Gastroesophageal sphincter (tissue), 4 donors: ENCODE data around the gene OXSR1. TPM values are rescaled to one million over a fixed set of nuclear protein-coding genes. Genes with fewer than 3 reads are reported as not detected.

Experiments
- ATAC-seq: fragments of 150-250 bp; one replicate; pipeline ENCODE4 v1.9.1; 2016; ENCODE audit warnings: mild to moderate bottlenecking, moderate library complexity
- H3K27ac ChIP-seq, 4 donors: fragments of 200-600 bp; sonication (generic) in 3 of 4; 1 replicate in 3 of 4; 2 replicates in 1 of 4; pipeline ENCODE4 v1.5.1; 2016 to 2019
- H3K27me3 ChIP-seq: fragments of 200-600 bp; sonication (generic); one replicate; pipeline ENCODE4 v1.5.1; 2019
- H3K36me3 ChIP-seq, 2 donors: fragments of 200-600 bp; sonication (generic); one replicate each; pipeline ENCODE4 v1.5.1; 2019; ENCODE audit warnings: control low read depth in 1 of 2
- H3K4me1 ChIP-seq, 3 donors: fragments of 200-600 bp; sonication (generic); 1 replicate in 2 of 3; 2 replicates in 1 of 3; pipeline ENCODE4 v1.5.1; 2016 to 2019; ENCODE audit warnings: control low read depth in 2 of 3
- H3K4me3 ChIP-seq, 2 donors: fragments of 200-600 bp; sonication (generic); one replicate each; pipeline ENCODE4 v1.5.1; 2019; ENCODE audit warnings: mild to moderate bottlenecking in 1 of 2, moderate library complexity in 1 of 2
- H3K9me3 ChIP-seq, 3 donors: fragments of 200-600 bp; sonication (generic); one replicate each; pipeline ENCODE4 v1.5.1; 2017 to 2019; ENCODE audit warnings: control low read depth in 2 of 3
- EP300 ChIP-seq: sonication (generic); formaldehyde crosslinking; IDR thresholded peaks from one replicate; pipeline ENCODE4 v1.6.1; 2017; ENCODE audit warnings: antibody characterized with exemption, mild to moderate bottlenecking
- POLR2A ChIP-seq, 2 donors: fragments of 450-650 bp; IDR thresholded peaks; one replicate each; pipeline ENCODE4 v1.6.1; 2017; ENCODE audit warnings: antibody characterized with exemption in 2 of 2, mild to moderate bottlenecking in 2 of 2, moderate library complexity in 1 of 2
- POLR2AphosphoS5 ChIP-seq: sonication (generic); formaldehyde crosslinking; IDR thresholded peaks from one replicate; pipeline ENCODE4 v1.6.1; 2017; ENCODE audit warnings: antibody characterized with exemption
- WGBS, 2 donors: methylation state at CpG; one replicate each; pipeline ENCODE4 v1.1.5; 2018; ENCODE audit warnings: low coverage in 1 of 2; 5-methylcytosine and 5-hydroxymethylcytosine counted together
- total RNA-seq, 4 donors: library from RNA; depleted of rRNA; stranded (reverse); fragments of >200 nt; gene quantifications; one replicate each; pipeline ENCODE4 v1.1.0, GENCODE V29; 2016
- TF ChIP-seq, protein P1 (sequence below), 4 experiments: fragments of 200-600 bp in 2 of 4; fragments of 450-650 bp in 2 of 4; sonication (generic) in 1 of 4; IDR thresholded peaks; one replicate each; pipeline ENCODE4 v1.5.1; 2017 to 2019; ENCODE audit warnings: antibody characterized with exemption in 4 of 4, mild to moderate bottlenecking in 2 of 4, moderate library complexity in 2 of 4

OXSR1 gene
- total RNA-seq, 4 donors from 2014 or later = 29.5 to 41.0 (median 34.3) TPM

DNA sequence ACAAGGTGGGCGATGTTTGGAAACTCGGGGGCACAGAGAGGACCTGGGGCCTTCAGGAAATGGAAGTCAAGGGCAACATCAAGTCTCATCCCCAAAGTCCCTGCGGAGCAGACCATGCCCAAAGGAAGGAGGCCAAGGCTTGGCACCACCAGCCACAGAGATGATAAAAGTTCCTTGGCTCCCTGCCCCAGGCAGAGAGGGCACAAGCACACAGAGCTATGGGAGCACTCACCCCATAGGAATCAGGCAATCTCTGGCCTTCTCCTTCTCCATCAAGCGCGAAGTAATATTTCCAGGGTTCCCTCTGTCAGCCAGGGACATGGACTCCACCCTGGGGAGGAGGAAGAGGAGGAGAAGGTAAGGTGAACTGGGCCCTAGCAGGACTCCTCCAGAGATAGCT is 36.3 kb upstream of the OXSR1 start:
- TF ChIP-seq EP300 (no peak), POLR2AphosphoS5 (no peak), POLR2A (IDR thresholded peaks at IDR 0.05) (no peak)
- TF ChIP-seq, protein P1, sequence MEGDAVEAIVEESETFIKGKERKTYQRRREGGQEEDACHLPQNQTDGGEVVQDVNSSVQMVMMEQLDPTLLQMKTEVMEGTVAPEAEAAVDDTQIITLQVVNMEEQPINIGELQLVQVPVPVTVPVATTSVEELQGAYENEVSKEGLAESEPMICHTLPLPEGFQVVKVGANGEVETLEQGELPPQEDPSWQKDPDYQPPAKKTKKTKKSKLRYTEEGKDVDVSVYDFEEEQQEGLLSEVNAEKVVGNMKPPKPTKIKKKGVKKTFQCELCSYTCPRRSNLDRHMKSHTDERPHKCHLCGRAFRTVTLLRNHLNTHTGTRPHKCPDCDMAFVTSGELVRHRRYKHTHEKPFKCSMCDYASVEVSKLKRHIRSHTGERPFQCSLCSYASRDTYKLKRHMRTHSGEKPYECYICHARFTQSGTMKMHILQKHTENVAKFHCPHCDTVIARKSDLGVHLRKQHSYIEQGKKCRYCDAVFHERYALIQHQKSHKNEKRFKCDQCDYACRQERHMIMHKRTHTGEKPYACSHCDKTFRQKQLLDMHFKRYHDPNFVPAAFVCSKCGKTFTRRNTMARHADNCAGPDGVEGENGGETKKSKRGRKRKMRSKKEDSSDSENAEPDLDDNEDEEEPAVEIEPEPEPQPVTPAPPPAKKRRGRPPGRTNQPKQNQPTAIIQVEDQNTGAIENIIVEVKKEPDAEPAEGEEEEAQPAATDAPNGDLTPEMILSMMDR (IDR thresholded peaks at IDR 0.05) = no peak
- no peaks in the 10 kb centered on the region for H3K27me3 ChIP-seq
- H3K27ac ChIP-seq = no peak overlapping the region
- H3K36me3 ChIP-seq = peaks cover 0 to 100% of the 10 kb centered on the region in 2 donors
- no peaks in the 10 kb centered on the region for H3K9me3 ChIP-seq
- peaks cover 0 to 17% (median 0%) of the 10 kb centered on the region in 3 donors for H3K4me1 ChIP-seq
- no peak overlapping the region for H3K4me3 ChIP-seq
- 100% methylated on average over 1 of the region's 5 CpGs for WGBS, 2 donors
- no peak for ATAC-seq

GRCh38 chr3:38130631-38131065 is 34.7 kb upstream of the OXSR1 start:
- Histone ChIP-seq H3K36me3 (peaks cover 0 to 98% of the 10 kb centered on the region in 2 donors), H3K4me1 (peaks cover 0 to 33% (median 11%) of the 10 kb centered on the region in 3 donors), H3K27ac (no peak overlapping the region), H3K4me3 (no peak overlapping the region), H3K9me3 (no peaks in the 10 kb centered on the region), H3K27me3 (no peaks in the 10 kb centered on the region)
- WGBS, 2 donors = 50% methylated on average over 1 of the region's 3 CpGs; no CpG with 5 or more reads in 1 of the 2 donors
- TF ChIP-seq POLR2AphosphoS5 (no peak), POLR2A (IDR thresholded peaks at IDR 0.05) (no peak), EP300 (no peak)
- TF ChIP-seq, protein P1 (IDR thresholded peaks at IDR 0.05) = no peak
- ATAC-seq = no peak

DNA sequence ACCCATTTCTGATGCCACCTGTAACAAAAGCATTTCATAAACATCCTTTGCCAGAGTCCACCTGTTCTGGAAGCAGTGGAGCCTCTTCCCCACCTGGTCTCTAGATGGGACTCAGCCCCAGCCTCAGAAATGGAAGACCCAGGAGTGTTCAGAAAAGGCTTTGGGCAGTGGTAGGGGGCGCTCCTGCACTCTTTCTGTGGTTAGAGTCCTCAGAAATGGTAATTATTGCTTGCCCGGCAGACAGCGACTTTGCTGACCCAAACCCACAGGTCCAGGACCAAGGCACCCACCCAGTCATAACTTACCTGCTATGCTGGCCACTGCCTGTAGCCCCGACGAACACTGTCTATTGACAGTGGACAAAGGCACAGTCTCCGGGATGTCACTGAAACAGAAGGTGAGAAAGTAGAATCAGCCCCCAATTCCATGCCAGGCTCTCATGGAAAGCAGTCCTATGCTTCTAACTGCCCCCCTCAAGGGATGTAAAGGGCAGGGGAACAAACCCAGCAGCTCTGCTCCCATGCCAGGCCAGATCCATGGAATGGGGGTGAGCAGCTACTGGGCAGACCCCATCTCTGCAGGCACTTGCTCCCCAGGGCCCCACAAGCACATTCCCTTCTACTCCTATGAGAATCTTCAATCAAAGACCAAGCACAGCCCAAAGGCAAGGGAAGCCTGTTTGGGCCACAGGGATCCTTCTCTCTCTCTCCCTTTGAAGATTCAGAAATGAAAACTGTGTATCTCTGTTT is 33.5 kb upstream of the OXSR1 start:
- TF ChIP-seq, protein P1 (IDR thresholded peaks at IDR 0.05) = peak in 1 of 4 experiments; percentile 32
- no peak for TF ChIP-seq POLR2AphosphoS5
- H3K9me3 ChIP-seq = no peaks in the 10 kb centered on the region
- no peak overlapping the region for H3K27ac ChIP-seq
- peaks cover 0 to 87% of the 10 kb centered on the region in 2 donors for H3K36me3 ChIP-seq
- WGBS, 2 donors = 57 to 75% methylated on average over 1 of the region's 6 CpGs
- ATAC-seq = no peak
- no peak overlapping the region for H3K4me3 ChIP-seq
- peaks cover 0 to 40% (median 12%) of the 10 kb centered on the region in 3 donors for H3K4me1 ChIP-seq
- no peaks in the 10 kb centered on the region for H3K27me3 ChIP-seq

DNA sequence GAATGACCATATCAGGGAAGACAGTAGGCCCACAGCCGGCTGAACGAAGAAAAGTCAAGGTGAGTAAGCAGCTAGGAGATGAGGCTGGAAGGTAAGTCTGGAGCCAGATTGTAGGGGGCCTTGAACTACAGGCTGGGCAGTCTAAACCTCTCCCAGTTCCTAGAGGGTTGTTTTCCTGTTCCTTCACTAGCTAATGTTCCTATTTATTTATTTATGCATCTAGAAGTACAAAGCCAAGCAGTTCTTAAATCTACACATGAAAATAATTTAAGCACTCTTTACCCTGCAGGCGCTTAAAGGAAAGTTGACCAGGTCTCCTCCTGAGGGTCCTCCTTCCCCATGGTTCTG is 32.2 kb upstream of the OXSR1 start:
- peaks cover 0 to 73% of the 10 kb centered on the region in 2 donors for H3K36me3 ChIP-seq
- no peaks in the 10 kb centered on the region for H3K9me3 ChIP-seq
- H3K27me3 ChIP-seq = no peaks in the 10 kb centered on the region
- ATAC-seq = no peak
- 67 to 89% methylated on average over 1 to 3 of the region's 3 CpGs for WGBS, 2 donors
- H3K4me1 ChIP-seq = peaks cover 0 to 47% (median 12%) of the 10 kb centered on the region in 3 donors
- TF ChIP-seq EP300 (no peak), POLR2AphosphoS5 (no peak)
- TF ChIP-seq, protein P1 (IDR thresholded peaks at IDR 0.05) = no peak
- no peak overlapping the region for H3K27ac ChIP-seq
- H3K4me3 ChIP-seq = no peak overlapping the region
